A673 (cell line): ENCODE data around the gene PRR30. TPM values are rescaled to one million over a fixed set of nuclear protein-coding genes. Genes with fewer than 3 reads are reported as not detected.

Experiments used
- Bru-seq: library from RNA; stranded (reverse); fragments of 400-500 nt; gene quantifications from one replicate; lab custom pipeline; 2021; lab: Mats Ljungman, UMichigan
- BruChase-seq, 2 experiments: library from RNA; stranded (reverse); fragments of 400-500 nt; gene quantifications; one replicate each; lab custom pipeline; 2021; lab: Mats Ljungman, UMichigan
- BruUV-seq: library from RNA; stranded (reverse); fragments of 400-500 nt; replicated peaks from 2 replicates; lab custom pipeline; 2021; lab: Mats Ljungman, UMichigan
- CTCF ChIA-PET: fragments of 300-600 bp; sonication (Branson Sonifier 250); formaldehyde crosslinking; loops from one replicate; lab custom pipeline; 2022; ENCODE audit warnings: antibody characterized with exemption; lab: Charles Lee
- POLR2A ChIA-PET: fragments of 300-600 bp; sonication (Branson Sonifier 250); formaldehyde crosslinking; loops from one replicate; lab custom pipeline; 2022; ENCODE audit warnings: antibody characterized with exemption; ENCODE audit not compliant: low non-redundant PET; lab: Charles Lee
- DNase-seq: peaks from one replicate; pipeline ENCODE4 v3.0.0-alpha.2; 2015; ENCODE audit warnings: low spot score
- H3K27ac ChIP-seq: fragments of 200-600 bp; sonication (generic); 2 replicates; pipeline ENCODE4 v1.5.1; 2016; ENCODE audit warnings: mixed run types, low read depth, mild to moderate bottlenecking, mixed read lengths, antibody characterized with exemption, low read length; ENCODE audit not compliant: poor library complexity, severe bottlenecking
- H3K27me3 ChIP-seq: fragments of 200-600 bp; sonication (generic); replicated peaks from 2 replicates; pipeline ENCODE4 v1.6.1; 2017; ENCODE audit warnings: mixed run types, low read depth, mild to moderate bottlenecking, mixed read lengths, antibody characterized with exemption, low read length; ENCODE audit not compliant: insufficient read depth, poor library complexity
- H3K36me3 ChIP-seq: fragments of 200-600 bp; sonication (generic); 2 replicates; pipeline ENCODE4 v1.6.1; 2016; ENCODE audit warnings: mixed run types, mild to moderate bottlenecking, mixed read lengths, antibody characterized with exemption, low read length; ENCODE audit not compliant: insufficient read depth, poor library complexity, severe bottlenecking
- H3K4me1 ChIP-seq: fragments of 200-600 bp; sonication (generic); 2 replicates; pipeline ENCODE4 v1.6.1; 2017; ENCODE audit warnings: mixed run types, mild to moderate bottlenecking, mixed read lengths, antibody characterized with exemption, low read length; ENCODE audit not compliant: insufficient read depth, poor library complexity, severe bottlenecking
- H3K4me3 ChIP-seq: fragments of 200-600 bp; sonication (generic); 2 replicates; pipeline ENCODE4 v1.5.1; 2016; ENCODE audit warnings: low read depth, mixed run types, mild to moderate bottlenecking, mixed read lengths, low read length; ENCODE audit not compliant: poor library complexity, severe bottlenecking
- H3K9me3 ChIP-seq: fragments of 200-600 bp; sonication (generic); 2 replicates; pipeline ENCODE4 v1.6.1; 2016; ENCODE audit warnings: mixed run types, low read depth, mild to moderate bottlenecking, mixed read lengths, antibody characterized with exemption, low read length; ENCODE audit not compliant: poor library complexity, severe bottlenecking
- CTCF ChIP-seq: fragments of 300-800, 200-600 bp; sonication (generic); conservative IDR thresholded peaks from 2 replicates; pipeline ENCODE4 v1.5.1; 2017; ENCODE audit warnings: low read depth, mild to moderate bottlenecking, antibody characterized with exemption, low read length, moderate library complexity, mixed read lengths
- EZH2 ChIP-seq: fragments of 200-600 bp; sonication (generic); IDR thresholded peaks from 2 replicates; pipeline ENCODE4 v1.6.1; 2017; ENCODE audit warnings: borderline replicate concordance, low read depth, mild to moderate bottlenecking, mixed read lengths, antibody characterized with exemption, low read length; ENCODE audit not compliant: poor library complexity, severe bottlenecking
- intact Hi-C: fragments of 100-400 bp; cut with micrococcal nuclease; formaldehyde crosslinking; loops from one replicate; pipeline ENCODE4 v1.10.0; 2022; ENCODE audit not compliant: unreplicated experiment
- long read RNA-seq: library from polyadenylated mRNA; stranded (forward); transcript quantifications from one replicate; pipeline ENCODE4 v2.0.0, GENCODE V29; 2022
- total RNA-seq: library from RNA; stranded (reverse); gene quantifications from 2 replicates; pipeline ENCODE4 v1.2.3, GENCODE V29; 2021

The PRR30 gene
- total RNA-seq (not detected in 2 replicates), Bru-seq, nascent RNA (not detected), BruChase-seq, experiment 1, labeled RNA remaining after a 2-hour chase (not detected), BruChase-seq, experiment 2, labeled RNA remaining after a 6-hour chase (not detected)
- long read RNA-seq: 0 reads

- intact Hi-C loops: no loop called here
- DNase-seq: no peak
- CTCF ChIA-PET: no interaction called here
- Histone ChIP-seq H3K9me3 (no peaks in the 10 kb centered on the region), H3K27ac (no peak within 1 kb of the TSS), H3K4me1 (no peaks in the 10 kb centered on the region), H3K4me3 (no peak within 1 kb of the TSS), H3K27me3 (no peaks in the 10 kb centered on the region), H3K36me3 (no peaks in the 10 kb centered on the region)
- POLR2A ChIA-PET: no interaction called here
- TF ChIP-seq CTCF: no peak
- TF ChIP-seq EZH2: no peak
- BruUV-seq: no TSS peak
Measured at GRCh38 chr2:27139310-27139709, at the start of gene PRR30. PRR30 (minus strand) TSS chr2:27139410; CDS start chr2:27138329, 1,081 bp downstream.

GRCh38 chr2:27186613-27187345, 47.6 kb upstream of the PRR30 start:
- H3K4me3 ChIP-seq: no peak overlapping the region
- no peak overlapping the region for H3K27ac ChIP-seq
- no peaks in the 10 kb centered on the region for H3K27me3 ChIP-seq
- no peak for DNase-seq
- H3K4me1 ChIP-seq: peaks cover 19% of the 10 kb centered on the region
- intact Hi-C loops: no loop called here
- ChIA-PET POLR2A (no interaction called here), CTCF (interaction anchor here (0.6 to 0.8 kb wide), 3 partner anchors 17 to 1681 kb away, joined by 3 to 4 read pairs (median 3); no protein-coding TSS in a partner anchor)
- TF ChIP-seq CTCF (no peak), EZH2 (no peak)
- no peaks in the 10 kb centered on the region for H3K36me3 ChIP-seq
- BruUV-seq: no TSS peak
- no peaks in the 10 kb centered on the region for H3K9me3 ChIP-seq

GRCh38 chr2:27185331-27186026, 46.3 kb upstream of the PRR30 start:
- no peaks in the 10 kb centered on the region for H3K9me3 ChIP-seq
- no peak for TF ChIP-seq EZH2
- no peak for TF ChIP-seq CTCF
- ChIA-PET POLR2A (no interaction called here), CTCF (no interaction called here)
- peaks cover 22% of the 10 kb centered on the region for H3K4me1 ChIP-seq
- DNase-seq: no peak
- H3K4me3 ChIP-seq: no peak overlapping the region
- no peaks in the 10 kb centered on the region for H3K36me3 ChIP-seq
- BruUV-seq: no TSS peak
- H3K27me3 ChIP-seq: no peaks in the 10 kb centered on the region
- peak overlapping the region; percentile 35 for H3K27ac ChIP-seq
- intact Hi-C loops: no loop called here
